ENCODE data around the gene TRIM50.
A peak's percentile ranks its signal among the peaks of the same experiment; 100 is the strongest.
"Not testable (repeated sequence)": the region's sequence is repeated elsewhere in the genome, so short reads cannot be mapped to it uniquely, and the experiment has no call there.

The TRIM50 gene

GRCh38 chr7:73349763-73350162 lies 21.9 kb upstream of the TRIM50 start:
- DNase-seq, result no peak

- DNase-seq, result no peak
Observed at GRCh38 chr7:73345951-73346350, 18.1 kb upstream of the TRIM50 start.

GRCh38 chr7:73345538-73345937 lies 17.7 kb upstream of the TRIM50 start:
- DNase-seq, result no peak

- no peak for DNase-seq
Observed at GRCh38 chr7:73343671-73344380, 15.9 kb upstream of the TRIM50 start.

GRCh38 chr7:73342645-73343044 lies 14.8 kb upstream of the TRIM50 start:
- no peak for DNase-seq

GRCh38 chr7:73341877-73342276 lies 14.0 kb upstream of the TRIM50 start:
- DNase-seq, result peak; percentile 34

- DNase-seq, result no peak
Observed at GRCh38 chr7:73340514-73340913, 12.6 kb upstream of the TRIM50 start.

- DNase-seq, result no peak
Observed at GRCh38 chr7:73338321-73338720, 10.4 kb upstream of the TRIM50 start.

- no peak for DNase-seq
Observed at GRCh38 chr7:73332447-73332846, 4.6 kb upstream of the TRIM50 start.

GRCh38 chr7:73330772-73331171 lies 2.9 kb upstream of the TRIM50 start:
- no peak for DNase-seq

GRCh38 chr7:73329861-73330581 lies 2.1 kb upstream of the TRIM50 start:
- no peak for DNase-seq

GRCh38 chr7:73328696-73329095 lies 814 bp upstream of the TRIM50 start:
- no peak for DNase-seq

GRCh38 chr7:73327449-73327848 lies 433 bp downstream of the TRIM50 start:
- not testable (repeated sequence) for DNase-seq

- DNase-seq, result not testable (repeated sequence)
Observed at GRCh38 chr7:73325424-73325823, 2.5 kb downstream of the TRIM50 start.

- peak; percentile 47 for DNase-seq
Observed at GRCh38 chr7:73324081-73324845, 3.6 kb downstream of the TRIM50 start.

- DNase-seq, result not testable (repeated sequence)
Observed at GRCh38 chr7:73323434-73324080, 4.3 kb downstream of the TRIM50 start.

GRCh38 chr7:73320009-73320408 lies 7.9 kb downstream of the TRIM50 start:
- DNase-seq, result not testable (repeated sequence)

- not testable (repeated sequence) for DNase-seq
Observed at GRCh38 chr7:73319541-73319940, 8.3 kb downstream of the TRIM50 start.

GRCh38 chr7:73318656-73319204 lies 9.2 kb downstream of the TRIM50 start:
- not testable (repeated sequence) for DNase-seq

- no peak for DNase-seq
Observed at GRCh38 chr7:73316521-73316920, 11.4 kb downstream of the TRIM50 start.

- DNase-seq, result no peak
Observed at GRCh38 chr7:73314271-73314670, 13.6 kb downstream of the TRIM50 start.

- no peak for DNase-seq
Observed at GRCh38 chr7:73313521-73313906, 14.4 kb downstream of the TRIM50 start.

Measured in CD4-positive, alpha-beta T cell treated with Interleukin-15 for 1 hour (primary cell).